NCI-H226 (cell line): ENCODE measurements around the gene UQCRC1.
"Not testable (repeated sequence)": the region's sequence is repeated elsewhere in the genome, so short reads cannot be mapped to it uniquely, and the experiment has no call there.

Experiments used
- DNase-seq: peaks from one replicate; pipeline ENCODE4 v3.0.0-alpha.2; 2015

Gene UQCRC1

GRCh38 chr3:48553886-48554845 is 55.3 kb downstream of the UQCRC1 start:
- DNase-seq: no peak

- no peak for DNase-seq
Measured at GRCh38 chr3:48553361-48553760, 56.1 kb downstream of the UQCRC1 start.

- no peak for DNase-seq
Measured at GRCh38 chr3:48552111-48552951, 57.1 kb downstream of the UQCRC1 start.

- not testable (repeated sequence) for DNase-seq
Measured at GRCh38 chr3:48551651-48552050, 57.8 kb downstream of the UQCRC1 start.
